NT2/D1 (cell line): ENCODE measurements around the gene LOXHD1.

Experiments
- DNase-seq: peaks from one replicate; pipeline ENCODE4 v3.0.0-alpha.2; 2011; ENCODE audit warnings: low read depth, low spot score
- H3K27me3 ChIP-seq: 2 replicates; pipeline ENCODE4 v1.6.0; 2011; ENCODE audit warnings: mild to moderate bottlenecking; ENCODE audit not compliant: insufficient read length, insufficient read depth
- H3K36me3 ChIP-seq: 2 replicates; pipeline ENCODE4 v1.6.1; 2011; ENCODE audit warnings: mild to moderate bottlenecking, low read length, mixed read lengths; ENCODE audit not compliant: insufficient read depth, insufficient read length
- H3K4me1 ChIP-seq: 2 replicates; pipeline ENCODE4 v1.5.1; 2011; ENCODE audit not compliant: insufficient read depth, insufficient read length
- H3K4me3 ChIP-seq: 2 replicates; pipeline ENCODE4 v1.5.1; 2011; ENCODE audit warnings: low read depth; ENCODE audit not compliant: insufficient read length
- H3K9ac ChIP-seq: 2 replicates; pipeline ENCODE4 v1.6.0; 2011; ENCODE audit warnings: low read depth; ENCODE audit not compliant: insufficient read length
- H3K9me3 ChIP-seq: 2 replicates; pipeline ENCODE4 v1.5.1; 2011; ENCODE audit warnings: mild to moderate bottlenecking, low read length; ENCODE audit not compliant: insufficient read depth
- SUZ12 ChIP-seq: IDR thresholded peaks from 2 replicates; pipeline ENCODE4 v1.6.1; 2011; ENCODE audit not compliant: insufficient read length, insufficient read depth; ENCODE audit errors: extremely low read depth
- YY1 ChIP-seq: IDR thresholded peaks from 2 replicates; pipeline ENCODE4 v1.6.1; 2011; ENCODE audit not compliant: insufficient read length, insufficient read depth
- ZNF274 ChIP-seq: IDR thresholded peaks from 2 replicates; pipeline ENCODE4 v1.6.1; 2011; ENCODE audit warnings: mild to moderate bottlenecking, low read depth, low read length

LOXHD1 gene

DNA sequence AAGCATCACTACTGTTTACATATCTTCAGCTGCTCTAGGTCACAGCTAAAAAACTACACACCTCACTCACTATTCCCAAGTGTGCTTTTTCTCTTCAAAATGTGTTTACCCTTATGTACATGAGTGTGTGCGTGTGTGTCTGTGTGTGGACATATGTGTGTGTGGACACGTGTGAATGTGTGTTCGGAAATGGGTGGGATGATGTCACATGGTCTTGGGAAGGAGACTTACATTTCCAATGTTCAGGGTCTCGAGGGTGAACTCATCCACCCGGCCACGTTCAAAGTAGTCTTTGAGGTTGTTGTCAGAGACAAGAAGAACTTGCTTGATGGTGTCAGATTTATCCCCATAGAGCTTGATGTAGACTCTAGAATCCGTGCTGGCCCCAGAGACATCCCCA is 87.8 kb downstream of the LOXHD1 start:
- no peak for TF ChIP-seq YY1
- TF ChIP-seq SUZ12 = no peak
- TF ChIP-seq ZNF274 = no peak

DNA sequence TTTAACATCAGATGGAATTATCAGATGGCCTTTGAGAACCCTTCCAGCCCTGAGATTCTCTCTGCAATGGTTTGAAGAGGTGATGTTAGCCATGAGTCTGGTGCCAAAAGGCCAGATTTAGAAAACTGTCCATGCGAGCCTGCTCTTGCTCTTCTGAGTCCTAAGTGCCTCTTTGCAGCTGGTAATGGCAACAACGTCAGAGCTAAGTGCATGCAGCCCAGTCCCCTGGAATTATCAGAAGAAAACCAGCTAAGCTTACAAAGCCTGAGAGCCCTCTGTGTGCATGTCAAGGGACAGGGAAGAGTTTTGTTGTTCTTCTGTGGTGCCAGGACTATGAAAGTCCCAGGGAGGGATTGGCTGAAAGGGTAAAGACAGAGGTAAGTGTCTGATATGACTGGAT is 89.8 kb downstream of the LOXHD1 start:
- no peaks in the 10 kb centered on the region for H3K27me3 ChIP-seq
- no peaks in the 10 kb centered on the region for H3K4me1 ChIP-seq
- H3K4me3 ChIP-seq = no peak overlapping the region
- TF ChIP-seq SUZ12 (no peak), YY1 (no peak), ZNF274 (no peak)
- no peaks in the 10 kb centered on the region for H3K36me3 ChIP-seq
- H3K9me3 ChIP-seq = no peaks in the 10 kb centered on the region
- no peak overlapping the region for H3K9ac ChIP-seq
- DNase-seq = no peak

More for the DNA sequence above, 87.8 kb downstream of the LOXHD1 start:
- Histone ChIP-seq H3K9ac (no peak overlapping the region), H3K9me3 (no peaks in the 10 kb centered on the region), H3K27me3 (no peaks in the 10 kb centered on the region), H3K4me1 (no peaks in the 10 kb centered on the region), H3K36me3 (no peaks in the 10 kb centered on the region), H3K4me3 (no peak overlapping the region)
- DNase-seq = no peak

DNA sequence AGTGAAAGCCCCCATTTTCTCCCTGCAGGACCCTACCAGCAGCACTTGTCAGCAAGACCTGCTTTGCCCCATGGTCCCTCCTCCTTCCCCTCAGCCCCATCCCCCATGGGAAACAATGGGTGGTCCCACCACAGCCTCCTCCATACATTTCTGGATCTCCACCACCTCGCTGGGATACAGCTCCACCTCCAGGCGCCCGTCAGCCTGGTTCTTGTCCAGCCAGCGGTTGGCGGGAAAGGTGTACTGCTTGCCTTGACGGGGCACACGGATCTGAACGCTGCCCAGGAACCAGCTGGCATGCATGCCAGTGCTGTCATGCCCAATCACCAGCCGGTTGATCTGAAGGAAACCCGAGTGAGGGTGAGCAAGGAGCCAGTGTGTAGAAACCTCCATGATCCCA is 90.9 kb downstream of the LOXHD1 start:
- Histone ChIP-seq H3K4me1 (no peaks in the 10 kb centered on the region), H3K9ac (no peak overlapping the region), H3K4me3 (no peak overlapping the region), H3K36me3 (no peaks in the 10 kb centered on the region), H3K27me3 (no peaks in the 10 kb centered on the region), H3K9me3 (no peaks in the 10 kb centered on the region)
- TF ChIP-seq YY1 (no peak), SUZ12 (no peak), ZNF274 (no peak)
- no peak for DNase-seq

DNA sequence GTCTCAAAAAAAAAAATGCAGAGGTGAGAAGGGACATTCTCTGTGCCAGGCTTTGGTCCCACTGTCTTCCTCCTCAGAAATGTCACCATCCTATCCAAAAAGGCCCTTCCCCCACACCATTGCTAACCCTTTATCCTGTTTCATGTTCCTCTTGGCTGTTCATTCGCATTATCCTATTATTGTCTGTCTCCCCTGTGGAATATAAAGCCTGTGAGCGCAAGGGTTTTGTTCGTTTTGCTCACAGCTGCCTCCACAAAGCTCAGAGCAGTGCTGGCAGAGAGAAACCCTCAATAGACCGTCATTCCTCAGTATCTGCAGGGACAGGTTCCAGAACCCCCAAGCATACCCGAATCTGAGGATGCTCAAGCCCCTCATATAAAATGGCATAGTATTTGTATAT is 91.8 kb downstream of the LOXHD1 start:
- no peak for DNase-seq
- Histone ChIP-seq H3K9ac (no peak overlapping the region), H3K27me3 (no peaks in the 10 kb centered on the region), H3K4me3 (no peak overlapping the region), H3K9me3 (no peaks in the 10 kb centered on the region), H3K4me1 (no peaks in the 10 kb centered on the region), H3K36me3 (no peaks in the 10 kb centered on the region)
- no peak for TF ChIP-seq YY1
- no peak for TF ChIP-seq ZNF274
- no peak for TF ChIP-seq SUZ12

DNA sequence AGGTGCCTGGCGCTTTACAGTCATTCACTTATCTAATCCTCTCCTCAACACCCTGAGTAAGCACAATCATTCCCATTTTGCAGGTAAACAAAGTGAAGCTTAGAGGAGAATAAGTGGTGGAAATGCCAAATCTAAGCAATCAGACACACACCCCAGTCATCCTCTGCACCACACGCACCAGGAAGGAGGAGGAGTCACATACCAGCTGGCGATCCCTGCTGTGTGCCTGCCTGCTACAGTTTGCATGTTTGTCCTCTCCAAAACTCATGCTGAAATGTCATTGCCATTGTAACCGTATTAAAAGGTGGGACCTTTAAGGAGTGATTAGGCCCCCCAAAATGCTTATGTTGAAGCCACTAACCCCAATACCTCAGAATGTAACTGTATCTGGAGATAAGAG is 93.7 kb downstream of the LOXHD1 start:
- H3K27me3 ChIP-seq = no peaks in the 10 kb centered on the region
- DNase-seq = no peak
- TF ChIP-seq ZNF274 = no peak
- TF ChIP-seq YY1 = no peak
- no peak for TF ChIP-seq SUZ12
- H3K9me3 ChIP-seq = no peaks in the 10 kb centered on the region
- no peaks in the 10 kb centered on the region for H3K4me1 ChIP-seq
- no peaks in the 10 kb centered on the region for H3K36me3 ChIP-seq
- H3K4me3 ChIP-seq = no peak overlapping the region
- no peak overlapping the region for H3K9ac ChIP-seq

DNA sequence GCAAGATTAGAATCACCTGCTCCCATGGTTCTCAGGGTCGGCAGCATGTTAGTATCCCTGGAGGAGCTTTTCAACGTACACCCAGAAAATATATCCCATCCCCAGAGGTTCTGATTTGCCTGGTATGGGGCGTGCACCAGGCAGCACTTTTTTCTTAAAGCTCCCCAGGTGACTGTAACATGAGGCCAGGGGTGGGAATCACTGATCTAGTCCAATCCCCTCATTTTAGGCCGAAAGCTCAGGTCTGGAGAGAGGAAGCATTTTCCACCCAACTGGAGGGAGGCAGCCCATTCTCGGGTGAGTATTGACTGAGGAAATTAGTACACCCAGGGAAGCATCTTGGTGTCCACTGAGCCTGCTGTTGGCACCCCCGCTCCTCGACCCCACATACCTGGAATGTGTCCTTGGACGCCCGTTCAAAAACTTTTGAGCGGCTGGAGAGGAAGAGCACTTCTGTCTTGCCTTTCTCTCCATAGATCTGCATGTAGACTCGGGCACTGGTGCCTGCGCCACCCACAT is 94.3 kb downstream of the LOXHD1 start:
- H3K27me3 ChIP-seq = no peaks in the 10 kb centered on the region
- H3K4me3 ChIP-seq = no peak overlapping the region
- no peak overlapping the region for H3K9ac ChIP-seq
- H3K4me1 ChIP-seq = no peaks in the 10 kb centered on the region
- no peak for DNase-seq
- H3K9me3 ChIP-seq = no peaks in the 10 kb centered on the region
- no peaks in the 10 kb centered on the region for H3K36me3 ChIP-seq
- TF ChIP-seq ZNF274 (no peak), YY1 (no peak), SUZ12 (no peak)

DNA sequence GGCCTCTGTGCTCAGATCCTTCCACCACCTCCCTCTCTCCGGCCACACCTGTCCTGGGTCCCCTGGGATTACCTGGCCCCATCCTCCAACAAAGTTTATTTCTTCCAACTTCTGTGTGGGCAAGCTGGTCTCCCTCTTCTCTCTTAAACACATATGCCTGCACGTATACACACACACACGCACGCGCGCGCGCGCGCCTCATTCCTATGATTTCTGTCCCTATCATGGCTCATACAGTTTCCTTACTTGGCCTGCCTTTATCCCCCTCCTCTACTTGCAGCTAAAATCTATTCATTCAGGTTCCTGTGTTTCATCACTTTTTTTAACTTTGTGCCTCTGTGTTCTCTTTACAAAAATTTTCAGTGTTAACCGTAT is 96.4 kb downstream of the LOXHD1 start:
- H3K27me3 ChIP-seq = no peaks in the 10 kb centered on the region
- TF ChIP-seq ZNF274 (no peak), SUZ12 (no peak), YY1 (no peak)
- no peak overlapping the region for H3K4me3 ChIP-seq
- no peaks in the 10 kb centered on the region for H3K4me1 ChIP-seq
- no peak for DNase-seq
- H3K36me3 ChIP-seq = no peaks in the 10 kb centered on the region
- H3K9me3 ChIP-seq = no peaks in the 10 kb centered on the region
- no peak overlapping the region for H3K9ac ChIP-seq

DNA sequence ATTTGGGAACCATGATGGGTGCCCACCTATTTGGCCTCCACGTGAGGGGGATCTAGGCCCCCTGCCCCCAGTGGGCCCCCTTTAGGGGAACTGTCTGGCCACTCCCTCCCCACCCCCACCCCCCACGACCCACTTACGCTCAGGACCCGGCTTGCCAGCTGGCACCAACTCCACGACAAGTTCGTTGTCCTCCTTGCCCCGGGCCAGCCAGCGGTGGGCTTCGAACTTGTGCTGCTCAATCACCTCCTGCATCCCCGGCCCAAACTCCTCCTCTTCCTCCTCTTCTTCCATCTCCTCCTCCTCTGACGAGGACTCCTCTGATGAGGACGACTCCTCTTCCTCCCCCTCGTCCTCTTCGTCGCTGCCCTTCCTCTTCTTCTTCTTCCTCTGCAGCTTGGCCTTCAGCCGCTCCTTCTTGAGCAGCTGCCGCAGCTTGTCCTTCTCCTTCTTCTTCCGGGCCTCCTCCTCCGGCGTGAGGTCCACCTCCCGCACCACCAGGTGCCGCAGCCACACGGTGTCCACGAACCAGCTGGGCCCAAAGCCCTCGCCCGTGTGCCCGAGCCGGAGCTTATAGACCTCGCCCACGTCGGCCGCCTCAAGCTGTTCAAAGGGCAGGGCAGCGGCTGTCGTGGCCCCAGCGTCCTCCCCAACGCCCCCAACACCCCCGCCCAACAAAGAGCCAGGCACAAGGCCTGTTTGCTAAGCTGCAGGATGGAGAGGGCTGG is 96.9 kb downstream of the LOXHD1 start:
- Histone ChIP-seq H3K4me3 (no peak overlapping the region), H3K4me1 (no peaks in the 10 kb centered on the region), H3K27me3 (no peaks in the 10 kb centered on the region), H3K36me3 (no peaks in the 10 kb centered on the region), H3K9ac (no peak overlapping the region), H3K9me3 (no peaks in the 10 kb centered on the region)
- DNase-seq = no peak
- TF ChIP-seq YY1 (no peak), SUZ12 (no peak), ZNF274 (no peak)
